Thyroid gland (tissue), 4 donors: ENCODE results near the gene HSD11B2. TPM values are rescaled to one million over a fixed set of nuclear protein-coding genes. Genes with fewer than 3 reads are reported as not detected.
A peak's percentile ranks its signal among the peaks of the same experiment; 100 is the strongest.

Source experiments
- DNase-seq, 2 donors: peaks; one replicate each; pipeline ENCODE4 v3.0.0-alpha.2; 2019
- H3K27ac ChIP-seq, 3 donors: fragments of 200-600 bp; sonication (generic); 1 replicate in 2 of 3; 2 replicates in 1 of 3; pipeline ENCODE4 v1.5.1; 2016 to 2019; ENCODE audit warnings: mild to moderate bottlenecking in 1 of 3, moderate library complexity in 1 of 3
- H3K27me3 ChIP-seq: fragments of 200-600 bp; sonication (generic); one replicate; pipeline ENCODE4 v1.5.1; 2019
- H3K36me3 ChIP-seq, 2 donors: fragments of 200-600 bp; sonication (generic); one replicate each; pipeline ENCODE4 v1.5.1; 2016 to 2019
- H3K4me1 ChIP-seq, 2 donors: fragments of 200-600 bp; sonication (generic); one replicate each; pipeline ENCODE4 v1.5.1; 2017 to 2019
- H3K4me3 ChIP-seq, 3 donors: fragments of 200-600 bp; sonication (generic); replicated peaks in 1 of 3; 1 replicate in 2 of 3; 2 replicates in 1 of 3; pipeline ENCODE4 v1.5.1; 2016; ENCODE audit warnings: mild to moderate bottlenecking in 1 of 3
- H3K9me3 ChIP-seq: fragments of 200-600 bp; sonication (generic); one replicate; pipeline ENCODE4 v1.5.1; 2017
- POLR2A ChIP-seq, 2 donors: fragments of 450-650 bp; IDR thresholded peaks; one replicate each; pipeline ENCODE4 v1.6.1; 2017; ENCODE audit warnings: antibody characterized with exemption in 2 of 2, mild to moderate bottlenecking in 2 of 2, moderate library complexity in 1 of 2
- WGBS, 2 donors: methylation state at CpG; one replicate each; pipeline ENCODE4 v1.1.5; 2017; 5-methylcytosine and 5-hydroxymethylcytosine counted together
- intact Hi-C: fragments of 100-400 bp; cut with DNase I; formaldehyde crosslinking; loops from one replicate; pipeline ENCODE4 v1.15.1; 2023
- small RNA-seq: library from RNA; depleted of rRNA; stranded (forward); fragments of <200 nt; gene quantifications from one replicate; pipeline ENCODE3, GENCODE V24; 2016
- total RNA-seq, 4 donors: library from RNA; depleted of rRNA; stranded (reverse); fragments of >200 nt; gene quantifications; one replicate each; pipeline ENCODE4 v1.2.3, GENCODE V29; 2016
- TF ChIP-seq, protein P1 (sequence below), 6 experiments: fragments of 200-600 bp in 3 of 6; fragments of 450-650 bp in 3 of 6; sonication (generic) in 3 of 6; IDR thresholded peaks; one replicate each; pipeline ENCODE4 v1.5.1; 2016 to 2019; ENCODE audit warnings: antibody characterized with exemption in 6 of 6, mild to moderate bottlenecking in 2 of 6, inconsistent platforms in 1 of 6, moderate library complexity in 1 of 6

The HSD11B2 gene
- total RNA-seq, 4 donors from 2014 or later, result 4.6 to 11.9 (median 9.0) TPM

DNA sequence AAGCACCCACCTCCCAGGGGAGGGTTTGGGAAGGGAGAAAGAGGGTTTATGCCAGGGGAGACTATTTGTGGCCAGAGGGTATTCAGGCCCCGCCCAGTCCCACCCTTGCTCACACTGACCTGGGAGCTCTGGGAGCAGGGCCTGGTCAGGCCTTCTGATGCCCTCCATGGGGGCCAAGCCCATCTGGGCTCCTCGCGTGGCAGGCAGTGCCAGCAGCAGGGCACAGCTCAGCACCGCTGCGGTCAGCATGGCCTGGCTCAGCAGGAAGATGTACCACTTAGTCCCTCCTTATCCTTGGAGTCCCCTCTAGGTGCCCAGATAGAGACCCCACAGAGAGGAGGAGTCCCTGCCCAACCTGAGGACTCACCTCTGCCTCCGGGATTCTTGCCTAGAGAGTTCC, 52.2 kb downstream of the HSD11B2 start, which contains the start of gene AGRP:
Gene AGRP, minus strand, starts transcription at position 398 of the 400 bp plus-strand sequence. Its CDS starts 149 bp downstream, at position 249.
- Histone ChIP-seq H3K27me3 (no peaks in the 10 kb centered on the region), H3K9me3 (no peaks in the 10 kb centered on the region), H3K36me3 (no peaks in the 10 kb centered on the region), H3K4me1 (peaks cover 17 to 30% of the 10 kb centered on the region in 2 donors), H3K27ac (peak within 1 kb of the TSS in 1 of 3 donors; percentile 18), H3K4me3 (no peak within 1 kb of the TSS)
- intact Hi-C loops, result no loop called here
- 100% methylated on average over 1 to 3 of the region's 6 CpGs for WGBS, 2 donors
- no peak for TF ChIP-seq POLR2A (IDR thresholded peaks at IDR 0.05)
- TF ChIP-seq, protein P1, sequence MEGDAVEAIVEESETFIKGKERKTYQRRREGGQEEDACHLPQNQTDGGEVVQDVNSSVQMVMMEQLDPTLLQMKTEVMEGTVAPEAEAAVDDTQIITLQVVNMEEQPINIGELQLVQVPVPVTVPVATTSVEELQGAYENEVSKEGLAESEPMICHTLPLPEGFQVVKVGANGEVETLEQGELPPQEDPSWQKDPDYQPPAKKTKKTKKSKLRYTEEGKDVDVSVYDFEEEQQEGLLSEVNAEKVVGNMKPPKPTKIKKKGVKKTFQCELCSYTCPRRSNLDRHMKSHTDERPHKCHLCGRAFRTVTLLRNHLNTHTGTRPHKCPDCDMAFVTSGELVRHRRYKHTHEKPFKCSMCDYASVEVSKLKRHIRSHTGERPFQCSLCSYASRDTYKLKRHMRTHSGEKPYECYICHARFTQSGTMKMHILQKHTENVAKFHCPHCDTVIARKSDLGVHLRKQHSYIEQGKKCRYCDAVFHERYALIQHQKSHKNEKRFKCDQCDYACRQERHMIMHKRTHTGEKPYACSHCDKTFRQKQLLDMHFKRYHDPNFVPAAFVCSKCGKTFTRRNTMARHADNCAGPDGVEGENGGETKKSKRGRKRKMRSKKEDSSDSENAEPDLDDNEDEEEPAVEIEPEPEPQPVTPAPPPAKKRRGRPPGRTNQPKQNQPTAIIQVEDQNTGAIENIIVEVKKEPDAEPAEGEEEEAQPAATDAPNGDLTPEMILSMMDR (IDR thresholded peaks at IDR 0.05), result no peak
- no peak for DNase-seq

DNA sequence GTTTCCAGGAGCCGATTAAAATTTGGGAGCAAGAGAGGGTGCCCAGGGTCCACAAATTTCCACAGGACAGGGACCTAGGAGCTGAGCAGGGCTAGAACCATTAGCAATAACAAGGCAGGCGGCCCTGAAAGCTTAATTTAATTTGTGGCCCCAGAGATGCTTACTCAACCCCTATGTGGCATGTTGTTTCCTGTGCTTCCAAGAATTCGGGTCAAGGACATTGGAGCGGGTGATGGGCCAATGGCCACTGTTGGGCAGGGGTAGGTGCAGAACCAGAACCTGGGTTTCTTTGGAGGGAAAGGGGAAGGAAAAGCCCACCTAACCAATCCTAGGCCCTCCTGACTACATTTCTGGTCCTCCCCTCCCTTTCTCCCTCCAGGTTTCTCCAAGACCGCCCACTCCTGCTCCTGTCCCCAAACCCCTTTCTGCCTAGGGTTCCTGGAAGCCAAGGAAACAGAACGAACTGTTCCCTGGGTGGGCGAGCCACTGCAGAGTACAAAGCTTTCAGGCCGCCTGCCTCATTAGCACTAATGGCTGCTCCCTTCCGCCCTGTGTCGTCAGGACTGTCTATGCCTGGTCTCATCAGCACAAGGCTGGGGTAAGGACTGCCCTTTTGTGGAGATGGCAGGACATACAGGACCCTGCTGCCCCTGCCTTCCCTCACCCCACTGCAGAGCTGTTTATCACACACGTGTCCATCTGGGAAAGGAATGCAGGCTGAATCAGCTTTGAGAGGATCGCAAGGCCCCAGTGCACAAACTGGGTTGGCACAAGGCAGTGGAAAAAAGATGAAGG, 53.0 kb downstream of the HSD11B2 start:
- WGBS, 2 donors, result 92 to 94% methylated on average over 11 to 12 of the region's 12 CpGs
- TF ChIP-seq POLR2A (IDR thresholded peaks at IDR 0.05), result no peak
- TF ChIP-seq, protein P1 (IDR thresholded peaks at IDR 0.05), result no peak
- intact Hi-C loops, result no loop called here
- Histone ChIP-seq H3K4me3 (no peak overlapping the region), H3K9me3 (no peaks in the 10 kb centered on the region), H3K4me1 (peaks cover 13 to 26% of the 10 kb centered on the region in 2 donors), H3K27ac (no peak overlapping the region), H3K36me3 (no peaks in the 10 kb centered on the region), H3K27me3 (no peaks in the 10 kb centered on the region)
- no peak for DNase-seq

GRCh38 chr16:67486805-67487204, 55.9 kb downstream of the HSD11B2 start:
- H3K36me3 ChIP-seq, result no peaks in the 10 kb centered on the region
- 73 to 80% methylated on average over 3 of the region's 3 CpGs for WGBS, 2 donors
- no peak for TF ChIP-seq POLR2A (IDR thresholded peaks at IDR 0.05)
- TF ChIP-seq, protein P1 (IDR thresholded peaks at IDR 0.05), result no peak
- H3K27me3 ChIP-seq, result no peaks in the 10 kb centered on the region
- intact Hi-C loops, result no loop called here
- no peak overlapping the region for H3K4me3 ChIP-seq
- peaks cover 3 to 14% of the 10 kb centered on the region in 2 donors for H3K4me1 ChIP-seq
- H3K27ac ChIP-seq, result no peak overlapping the region
- H3K9me3 ChIP-seq, result no peaks in the 10 kb centered on the region
- DNase-seq, result no peak

Small RNA genes within 50 kb of the gene (small RNA-seq; reads per million reads assigned to genes)
- gene RNU1-123P, result not detected

Other genes starting within 250 kb of the HSD11B2 start
- gene MATCAP1, start 247.2 kb upstream of the HSD11B2 start, total RNA-seq, result 10 to 100 TPM; 20.3 to 50.0 (median 32.4) TPM
- gene EXOC3L1, start 241.0 kb upstream of the HSD11B2 start, total RNA-seq, result 1 to 10 TPM; 5.9 to 8.6 (median 7.6) TPM
- 100 to 1,000 TPM in 1 of 4 donors, 10 to 100 TPM in 3; 77.6 to 117 (median 89.1) TPM for gene E2F4, start 239.0 kb upstream of the HSD11B2 start, total RNA-seq
- gene ELMO3, start 232.0 kb upstream of the HSD11B2 start, total RNA-seq, result 10 to 100 TPM; 26.0 to 37.8 (median 30.0) TPM
- gene TMEM208, start 204.0 kb upstream of the HSD11B2 start, total RNA-seq, result 10 to 100 TPM; 53.2 to 69.0 (median 58.3) TPM
- gene FHOD1, start 183.6 kb upstream of the HSD11B2 start, total RNA-seq, result 10 to 100 TPM; 17.9 to 26.4 (median 24.3) TPM
- gene SLC9A5, start 182.1 kb upstream of the HSD11B2 start, total RNA-seq, result 1 to 10 TPM in 2 of 4 donors, under 1 TPM in 2; 0.56 to 3.0 (median 1.1) TPM
- 10 to 100 TPM in 2 of 4 donors, 1 to 10 TPM in 2; 8.2 to 11.7 (median 9.5) TPM for gene PLEKHG4, start 151.6 kb upstream of the HSD11B2 start, total RNA-seq
- 1 to 10 TPM in 1 of 4 donors, not detected in 3; 2.6 TPM for gene KCTD19, start 104.4 kb upstream of the HSD11B2 start, total RNA-seq
- under 1 TPM in 1 of 4 donors, not detected in 3; 0.22 TPM for gene LRRC36, start 104.3 kb upstream of the HSD11B2 start, total RNA-seq
- 1 to 10 TPM in 2 of 4 donors, under 1 TPM in 2; 0.54 to 2.3 (median 1.5) TPM for gene TPPP3, start 37.6 kb upstream of the HSD11B2 start, total RNA-seq
- 10 to 100 TPM; 33.3 to 63.8 (median 50.9) TPM for gene ZDHHC1, start 14.6 kb upstream of the HSD11B2 start, total RNA-seq
- 100 to 1,000 TPM; 110 to 238 (median 142) TPM for gene ATP6V0D1, start 50.0 kb downstream of the HSD11B2 start, total RNA-seq
- not detected for gene AGRP, start 52.4 kb downstream of the HSD11B2 start, total RNA-seq
- 10 to 100 TPM; 21.3 to 57.1 (median 41.2) TPM for gene RIPOR1, start 97.7 kb downstream of the HSD11B2 start, total RNA-seq
- 10 to 100 TPM; 37.2 to 52.1 (median 47.2) TPM for gene CTCF, start 131.4 kb downstream of the HSD11B2 start, total RNA-seq
- gene CARMIL2, start 214.0 kb downstream of the HSD11B2 start, total RNA-seq, result 1 to 10 TPM in 2 of 4 donors, under 1 TPM in 2; 0.22 to 1.3 (median 0.92) TPM
- gene ACD, start 229.1 kb downstream of the HSD11B2 start, total RNA-seq, result 10 to 100 TPM in 3 of 4 donors, 1 to 10 TPM in 1; 9.3 to 28.7 (median 21.5) TPM
- 1 to 10 TPM; 2.5 to 8.8 (median 5.0) TPM for gene PARD6A, start 229.8 kb downstream of the HSD11B2 start, total RNA-seq
- 10 to 100 TPM; 14.2 to 33.2 (median 21.9) TPM for gene ENKD1, start 235.6 kb downstream of the HSD11B2 start, total RNA-seq
- gene C16orf86, start 235.7 kb downstream of the HSD11B2 start, total RNA-seq, result 10 to 100 TPM in 1 of 4 donors, 1 to 10 TPM in 3; 3.9 to 10.7 (median 6.9) TPM